HEK293 (cell line): ENCODE data around the gene SMC5.

ENCODE experiments used
- ATF2 ChIP-seq: fragments of 450-650 bp; formaldehyde crosslinking; IDR thresholded peaks from 2 replicates; pipeline ENCODE4 v1.5.1; 2016; ENCODE audit warnings: missing biosample characterization, missing genetic modification characterization, low read depth
- CTCF ChIP-seq: fragments of 450-650 bp; formaldehyde crosslinking; IDR thresholded peaks from 2 replicates; pipeline ENCODE4 v1.5.1; 2016; ENCODE audit warnings: missing biosample characterization, missing genetic modification characterization
- KLF16 ChIP-seq: fragments of 450-650 bp; formaldehyde crosslinking; IDR thresholded peaks from 2 replicates; pipeline ENCODE4 v1.5.1; 2017; ENCODE audit warnings: missing biosample characterization, missing genetic modification characterization
- REST ChIP-seq: fragments of 450-650 bp; formaldehyde crosslinking; IDR thresholded peaks from 2 replicates; pipeline ENCODE4 v1.5.1; 2016; ENCODE audit warnings: missing biosample characterization, missing genetic modification characterization
- TRIM28 ChIP-seq: IDR thresholded peaks from 2 replicates; pipeline ENCODE4 v1.6.1; 2011; ENCODE audit warnings: low read length, control low read depth, borderline replicate concordance
- ZBTB21 ChIP-seq: fragments of 450-650 bp; formaldehyde crosslinking; IDR thresholded peaks from 2 replicates; pipeline ENCODE4 v1.5.1; 2017; ENCODE audit warnings: missing biosample characterization, missing genetic modification characterization
- ZBTB44 ChIP-seq: fragments of 450-650 bp; IDR thresholded peaks from 2 replicates; pipeline ENCODE4 v1.5.1; 2018; ENCODE audit warnings: missing biosample characterization, mild to moderate bottlenecking, missing genetic modification characterization
- ZNF280D ChIP-seq: fragments of 450-650 bp; formaldehyde crosslinking; IDR thresholded peaks from 2 replicates; pipeline ENCODE4 v1.5.1; 2016; ENCODE audit warnings: missing biosample characterization, missing genetic modification characterization
- ZNF302 ChIP-seq: fragments of 450-650 bp; formaldehyde crosslinking; IDR thresholded peaks from 2 replicates; pipeline ENCODE4 v1.5.1; 2016; ENCODE audit warnings: missing biosample characterization, missing genetic modification characterization, low read depth
- ZNF398 ChIP-seq: fragments of 450-650 bp; formaldehyde crosslinking; IDR thresholded peaks from 2 replicates; pipeline ENCODE4 v1.5.1; 2017; ENCODE audit warnings: missing biosample characterization, missing genetic modification characterization
- ZNF660 ChIP-seq: fragments of 450-650 bp; IDR thresholded peaks from 2 replicates; pipeline ENCODE4 v1.5.1; 2018; ENCODE audit warnings: missing biosample characterization, mild to moderate bottlenecking, missing genetic modification characterization
- ZNF704 ChIP-seq: fragments of 450-650 bp; formaldehyde crosslinking; IDR thresholded peaks from 2 replicates; pipeline ENCODE4 v1.5.1; 2016; ENCODE audit warnings: missing biosample characterization, missing genetic modification characterization
- ZNF777 ChIP-seq: fragments of 450-650 bp; formaldehyde crosslinking; IDR thresholded peaks from 2 replicates; pipeline ENCODE4 v1.5.1; 2017; ENCODE audit warnings: missing biosample characterization, missing genetic modification characterization, borderline replicate concordance

- TF ChIP-seq ZNF777 (tag by site-specific recombination), result no peak
- no peak for TF ChIP-seq ZBTB44 (tag by site-specific recombination)
- TF ChIP-seq ATF2, result no peak
- no peak for TF ChIP-seq ZNF398
- no peak for TF ChIP-seq ZNF280D (tag by site-specific recombination)
- TF ChIP-seq REST (tag by site-specific recombination), result no peak
- no peak for TF ChIP-seq CTCF
- no peak for TF ChIP-seq KLF16 (tag by site-specific recombination)
- TF ChIP-seq TRIM28, result no peak
- TF ChIP-seq ZNF660 (tag by site-specific recombination), result no peak
- no peak for TF ChIP-seq ZNF704 (tag by site-specific recombination)
- TF ChIP-seq ZNF302, result no peak
- TF ChIP-seq ZBTB21 (tag by site-specific recombination), result no peak
These were observed 1.2 kb downstream of the SMC5 start for GRCh38 chr9:70260007-70260443.
